GM12873 (cell line): Measurements from ENCODE around the gene NMUR2.

Source experiments
- CTCF ChIP-seq: IDR thresholded peaks from 2 replicates; pipeline ENCODE4 v1.5.1; 2012; ENCODE audit warnings: low read depth, mild to moderate bottlenecking, moderate library complexity, low read length, control low read depth; ENCODE audit not compliant: insufficient read depth; ENCODE audit errors: missing control alignments

Gene NMUR2

DNA sequence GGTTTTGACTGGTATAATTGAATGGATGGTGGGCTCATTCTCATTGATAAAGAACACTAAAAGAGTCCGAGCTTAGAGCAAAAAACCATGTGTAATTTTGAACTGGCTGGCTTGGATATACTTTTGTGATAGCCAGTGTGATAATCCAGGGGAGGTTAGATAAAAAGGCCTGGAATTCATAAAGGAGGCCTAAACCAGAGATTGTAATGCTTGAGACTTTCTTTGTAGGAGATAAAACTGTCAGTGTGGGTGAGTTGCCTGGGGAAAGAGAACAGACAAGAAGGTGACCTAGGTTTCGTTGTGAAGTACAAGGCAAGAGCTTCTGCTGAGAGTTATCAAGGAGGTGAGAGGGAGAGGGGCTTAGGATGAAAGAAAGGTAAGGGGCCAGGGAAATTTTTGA lies 17.0 kb upstream of the NMUR2 start:
- TF ChIP-seq CTCF = no peak

DNA sequence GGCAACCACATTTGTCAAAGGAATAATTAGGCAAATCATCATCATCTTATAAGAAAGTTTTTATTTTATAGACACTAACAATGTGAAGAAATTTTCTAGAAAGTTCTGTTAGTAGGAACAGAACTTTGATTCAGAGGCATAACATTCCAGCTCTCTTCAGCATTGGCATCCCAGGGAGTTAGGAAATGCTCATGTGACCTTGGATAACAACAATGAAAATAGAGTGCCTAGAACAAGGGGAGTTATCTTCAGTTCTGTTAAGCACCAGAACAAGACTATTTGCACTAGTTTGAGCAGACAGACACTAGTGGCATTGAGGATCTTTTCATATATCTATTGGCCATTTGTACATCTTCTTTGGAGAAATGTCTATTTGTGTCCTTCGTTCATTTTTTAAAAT lies 7.0 kb upstream of the NMUR2 start:
- TF ChIP-seq CTCF = no peak

- TF ChIP-seq CTCF = no peak
Measured at GRCh38 chr5:152406082-152406481, 1.0 kb upstream of the NMUR2 start.

DNA sequence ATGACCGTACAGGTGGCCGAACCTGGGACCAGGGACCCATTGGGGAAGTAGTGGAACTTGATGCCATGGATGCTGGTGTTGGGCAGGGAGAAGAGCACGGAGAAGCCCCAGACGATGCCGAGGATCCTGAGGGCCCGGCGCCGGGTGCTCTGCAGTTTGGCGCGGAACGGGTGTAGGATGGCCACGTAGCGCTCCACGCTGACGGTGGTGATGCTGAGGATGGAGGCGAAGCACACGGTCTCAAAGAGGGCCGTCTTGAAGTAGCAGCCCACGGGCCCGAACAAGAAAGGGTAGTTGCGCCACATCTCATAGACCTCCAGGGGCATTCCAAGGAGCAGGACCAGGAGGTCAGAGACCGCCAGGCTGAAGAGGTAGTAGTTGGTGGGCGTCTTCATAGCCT lies 585 bp downstream of the NMUR2 start:
- TF ChIP-seq CTCF = no peak

- TF ChIP-seq CTCF = no peak
Measured at GRCh38 chr5:152403046-152403445, 2.0 kb downstream of the NMUR2 start.

- no peak for TF ChIP-seq CTCF
Measured at GRCh38 chr5:152400846-152401245, 4.2 kb downstream of the NMUR2 start.

DNA sequence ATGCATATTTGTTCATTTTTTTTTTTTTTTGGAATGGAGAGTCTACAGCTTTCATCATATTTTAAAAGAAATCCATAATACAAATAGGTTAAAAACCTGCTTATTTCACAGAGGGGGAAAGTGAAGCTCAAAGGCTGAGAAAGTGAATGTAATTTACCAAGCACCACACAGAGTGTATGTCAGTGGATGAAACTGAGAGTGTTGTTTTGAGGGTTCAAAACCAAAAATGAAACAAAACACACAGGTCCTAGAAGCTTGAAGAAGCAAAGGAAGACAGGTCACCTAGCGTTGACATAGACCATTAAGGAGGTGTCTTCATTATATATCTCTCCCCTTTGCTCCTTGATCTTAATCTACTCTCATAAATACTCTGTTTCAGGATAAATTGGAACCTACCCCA lies 7.5 kb downstream of the NMUR2 start:
- no peak for TF ChIP-seq CTCF

DNA sequence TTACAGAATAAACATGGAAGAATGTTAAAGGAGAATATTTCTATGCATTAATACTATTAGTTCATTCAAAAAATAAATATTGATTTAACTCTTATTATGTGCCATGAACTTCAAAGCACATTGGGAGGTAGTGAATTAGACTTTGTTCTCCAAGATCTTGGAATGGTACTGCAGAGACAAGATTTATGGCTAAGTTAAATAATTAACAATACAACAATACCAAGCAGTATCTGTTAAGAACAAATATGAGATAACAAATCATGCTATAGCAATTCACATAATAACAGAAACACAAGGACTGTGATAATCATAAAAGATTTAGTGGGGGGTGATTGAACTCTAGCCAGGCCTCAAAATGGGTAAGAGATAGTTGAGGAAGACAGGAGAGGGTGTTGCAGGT lies 11.6 kb downstream of the NMUR2 start:
- TF ChIP-seq CTCF = no peak
